Measurements from ENCODE around the gene DGKI.

DNA sequence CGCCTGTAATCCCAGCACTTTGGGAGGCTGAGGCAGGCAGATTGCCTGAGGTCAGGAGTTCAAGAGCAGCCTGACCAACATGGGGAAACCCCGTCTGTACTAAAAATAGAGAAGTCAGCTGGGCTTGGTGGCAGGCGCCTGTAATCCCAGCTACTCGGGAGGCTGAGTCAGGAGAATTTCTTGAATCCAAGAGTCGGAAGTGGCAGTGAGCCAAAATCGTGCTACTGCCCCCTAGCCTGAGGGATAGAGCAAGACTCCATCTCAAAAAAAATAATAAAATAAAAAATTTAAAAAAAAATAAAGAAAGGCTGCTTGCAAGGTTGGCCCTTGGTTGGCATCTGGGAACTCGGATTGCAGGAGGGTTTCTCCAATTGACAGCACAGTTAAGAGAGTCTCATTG, 221.6 kb downstream of the DGKI start:
- TF ChIP-seq EZH2 (IDR thresholded peaks at IDR 0.05; ENCODE audit: low read depth, unreplicated experiment) (no peak), ZNF331 (CRISPR knock-in tag; IDR thresholded peaks at IDR 0.05; ENCODE audit: low read depth) (no peak)
- TF ChIP-seq, protein P1, sequence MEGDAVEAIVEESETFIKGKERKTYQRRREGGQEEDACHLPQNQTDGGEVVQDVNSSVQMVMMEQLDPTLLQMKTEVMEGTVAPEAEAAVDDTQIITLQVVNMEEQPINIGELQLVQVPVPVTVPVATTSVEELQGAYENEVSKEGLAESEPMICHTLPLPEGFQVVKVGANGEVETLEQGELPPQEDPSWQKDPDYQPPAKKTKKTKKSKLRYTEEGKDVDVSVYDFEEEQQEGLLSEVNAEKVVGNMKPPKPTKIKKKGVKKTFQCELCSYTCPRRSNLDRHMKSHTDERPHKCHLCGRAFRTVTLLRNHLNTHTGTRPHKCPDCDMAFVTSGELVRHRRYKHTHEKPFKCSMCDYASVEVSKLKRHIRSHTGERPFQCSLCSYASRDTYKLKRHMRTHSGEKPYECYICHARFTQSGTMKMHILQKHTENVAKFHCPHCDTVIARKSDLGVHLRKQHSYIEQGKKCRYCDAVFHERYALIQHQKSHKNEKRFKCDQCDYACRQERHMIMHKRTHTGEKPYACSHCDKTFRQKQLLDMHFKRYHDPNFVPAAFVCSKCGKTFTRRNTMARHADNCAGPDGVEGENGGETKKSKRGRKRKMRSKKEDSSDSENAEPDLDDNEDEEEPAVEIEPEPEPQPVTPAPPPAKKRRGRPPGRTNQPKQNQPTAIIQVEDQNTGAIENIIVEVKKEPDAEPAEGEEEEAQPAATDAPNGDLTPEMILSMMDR (conservative IDR thresholded peaks at IDR 0.05; ENCODE audit: low read depth in 2 of 2): peak; percentile 21 to 38; a peak in 2 of 4 replicates

Measured in GM23338 (cell line).